Urothelium cell line (cell line): ENCODE measurements around the gene TRIM17.

Experiments used
- DNase-seq: peaks from one replicate; pipeline ENCODE4 v3.0.0; 2011; ENCODE audit warnings: low spot score, mixed read lengths
- FAIRE-seq: peaks from 2 replicates; lab custom pipeline; 2011; peaks lifted over from hg19 to GRCh38; lab: Jason Lieb, UNC

Gene TRIM17

DNA sequence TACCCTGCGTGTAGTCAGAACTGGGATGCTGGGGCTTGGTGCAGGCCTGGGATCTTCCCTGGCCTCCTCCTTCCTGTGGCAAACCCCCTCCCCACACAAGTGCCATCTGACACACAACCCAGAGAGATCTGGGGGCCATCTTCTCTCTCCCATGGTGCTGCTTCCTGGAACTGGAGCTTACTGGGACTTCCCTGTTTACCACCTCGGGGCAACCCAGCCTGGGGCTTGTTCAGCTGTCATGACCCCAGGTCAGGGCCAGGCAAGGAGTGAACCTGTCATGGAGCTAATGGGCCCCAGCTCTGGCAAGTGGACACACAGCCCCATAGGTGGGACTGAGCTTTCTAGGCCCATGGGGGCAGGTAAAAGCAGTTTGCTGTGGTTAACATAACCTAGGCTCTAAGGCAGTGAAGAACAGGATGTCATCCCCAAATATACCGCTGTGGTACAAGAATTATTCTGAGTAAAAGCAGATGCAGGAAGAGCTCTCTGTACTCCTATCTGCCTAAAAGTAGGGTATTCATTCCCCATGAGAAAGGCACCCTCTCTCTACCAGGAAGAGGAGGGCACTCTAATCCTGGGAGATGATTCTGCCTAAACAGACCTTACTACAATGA, 12.4 kb downstream of the TRIM17 start:
- no peak for FAIRE-seq
- DNase-seq = no peak

- DNase-seq (no peak), FAIRE-seq (no peak)
Measured at GRCh38 chr1:228403231-228403631, 13.4 kb downstream of the TRIM17 start.

- FAIRE-seq = no peak
- no peak for DNase-seq
Measured at GRCh38 chr1:228402641-228403025, 14.0 kb downstream of the TRIM17 start.

GRCh38 chr1:228401782-228402640, 14.7 kb downstream of the TRIM17 start:
- FAIRE-seq (no peak), DNase-seq (no peak)

DNA sequence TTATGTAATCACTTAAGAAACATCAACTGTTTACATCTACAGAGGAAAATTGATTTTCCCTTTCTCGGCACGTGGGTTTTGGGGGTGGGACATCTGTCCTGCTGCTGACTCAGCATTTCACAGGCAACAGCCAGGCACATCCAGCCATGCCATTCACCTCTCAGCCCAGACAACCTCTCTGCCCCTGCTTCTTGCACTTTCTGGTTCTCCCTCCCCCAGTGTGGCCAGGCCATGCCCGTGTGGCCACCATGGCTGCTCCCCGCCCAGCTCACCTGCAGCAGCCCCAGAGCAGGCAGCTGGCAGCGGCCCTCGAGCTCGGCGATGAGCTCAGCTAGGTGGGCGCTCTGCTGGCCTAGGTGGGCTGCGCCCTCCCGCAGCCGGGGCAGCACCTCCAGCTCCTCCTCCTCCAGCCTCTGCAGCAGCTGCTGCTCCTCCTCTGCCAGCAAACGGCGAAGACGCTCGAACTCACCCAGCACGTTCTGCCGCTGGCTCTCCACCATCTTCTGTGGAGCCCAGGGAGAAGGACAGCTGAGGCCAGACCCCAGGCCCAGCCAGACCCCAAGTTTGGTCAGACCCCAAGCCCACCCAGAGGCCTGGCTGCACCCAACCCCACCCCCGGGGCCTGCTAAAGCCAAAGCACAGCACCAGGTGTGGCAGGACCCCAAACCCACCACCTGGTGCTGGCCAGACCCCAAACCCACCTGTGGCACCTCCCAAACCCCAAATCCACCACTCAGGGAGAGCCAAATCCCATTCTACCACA, 15.8 kb downstream of the TRIM17 start:
- FAIRE-seq = no peak
- DNase-seq = no peak

DNA sequence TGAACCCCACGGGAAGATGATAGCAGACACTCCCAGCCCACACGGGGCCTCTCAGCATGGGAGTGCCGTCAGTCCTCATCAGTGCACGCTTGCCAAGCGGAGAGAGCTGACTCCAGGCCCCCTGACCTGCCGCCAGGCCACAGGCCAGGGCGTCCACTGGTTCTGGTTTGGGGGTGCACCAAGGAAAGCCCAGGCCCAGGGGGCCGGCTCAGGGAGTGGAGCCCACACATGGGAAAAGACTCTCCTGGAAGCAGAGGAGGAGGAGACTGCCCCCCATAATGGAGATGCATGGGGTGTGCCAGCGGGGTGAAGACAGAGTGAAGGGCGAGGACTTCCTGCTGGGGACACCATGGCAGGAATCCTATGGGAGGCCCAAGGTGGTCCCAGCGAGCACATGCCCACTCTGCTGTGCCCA, 16.4 kb downstream of the TRIM17 start:
- no peak for DNase-seq
- no peak for FAIRE-seq

GRCh38 chr1:228399531-228400236, 17.0 kb downstream of the TRIM17 start:
- FAIRE-seq (no peak), DNase-seq (no peak)

GRCh38 chr1:228398741-228399461, 17.8 kb downstream of the TRIM17 start:
- FAIRE-seq (no peak), DNase-seq (no peak)

GRCh38 chr1:228397966-228398365, 18.7 kb downstream of the TRIM17 start:
- DNase-seq (no peak), FAIRE-seq (no peak)

DNA sequence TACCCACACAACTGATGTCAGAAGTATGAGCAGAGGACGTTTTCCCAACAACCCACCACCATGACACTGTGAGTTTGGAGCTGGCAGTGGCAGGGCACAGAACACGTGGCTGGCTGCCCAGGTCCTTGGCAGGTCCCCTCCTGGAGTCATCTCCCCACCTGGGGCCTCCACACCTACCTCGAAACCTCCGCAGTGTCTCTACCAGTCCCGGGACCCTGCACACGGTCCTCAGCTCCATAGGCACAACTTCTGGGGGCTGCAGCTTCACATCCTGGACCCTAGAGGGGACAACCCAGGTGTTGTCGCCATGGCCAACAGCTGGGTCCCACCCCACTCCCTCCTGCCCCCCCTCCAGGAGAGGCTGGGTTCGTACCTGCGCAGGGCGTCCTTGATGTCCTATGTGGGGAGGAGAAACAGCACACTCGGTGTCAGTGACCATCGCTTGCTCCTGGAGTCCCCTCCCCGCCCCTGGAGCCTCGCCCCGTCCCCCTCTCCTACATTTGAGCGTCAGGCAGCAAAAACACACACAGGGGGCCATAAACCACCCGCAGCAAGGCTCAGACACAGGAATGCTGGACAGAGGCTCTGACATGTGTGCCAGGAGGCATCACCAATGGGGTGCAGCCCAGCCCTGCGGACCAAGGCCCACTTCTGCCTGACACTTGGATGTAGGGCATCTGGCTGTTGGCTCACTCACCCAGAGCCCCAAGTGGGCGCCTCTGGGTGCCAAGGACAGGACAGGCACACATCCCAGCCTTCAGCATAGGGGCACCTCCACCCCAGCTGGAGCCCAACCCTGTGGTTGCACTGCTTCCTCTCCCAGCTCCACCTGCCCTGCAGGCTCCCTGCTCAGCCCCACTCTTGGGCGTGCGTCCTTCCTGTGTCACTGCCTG, 19.6 kb downstream of the TRIM17 start:
- no peak for FAIRE-seq
- DNase-seq = no peak

GRCh38 chr1:228394571-228395394, 21.9 kb downstream of the TRIM17 start:
- FAIRE-seq (no peak), DNase-seq (no peak)

- no peak for FAIRE-seq
Measured at GRCh38 chr1:228393811-228394570, 22.7 kb downstream of the TRIM17 start.

GRCh38 chr1:228393268-228393701, 23.4 kb downstream of the TRIM17 start:
- DNase-seq (peak; percentile 31), FAIRE-seq (no peak)

More at GRCh38 chr1:228393811-228394570, 22.7 kb downstream of the TRIM17 start:
- no peak for DNase-seq

- FAIRE-seq (no peak), DNase-seq (no peak)
Measured at GRCh38 chr1:228392111-228392936, 24.3 kb downstream of the TRIM17 start.

GRCh38 chr1:228391411-228392020, 25.1 kb downstream of the TRIM17 start:
- DNase-seq (no peak), FAIRE-seq (no peak)

GRCh38 chr1:228390649-228391048, 26.0 kb downstream of the TRIM17 start:
- FAIRE-seq = no peak
- DNase-seq = no peak
